ENCODE data around the gene HDAC4.

HDAC4 gene

GRCh38 chr2:239220341-239220740 is 180.5 kb downstream of the HDAC4 start:
- POLR2A ChIA-PET = no interaction called here
- H3K36me3 ChIP-seq (ENCODE audit: control insufficient read depth in 2 of 2, insufficient read depth in 1 of 2, low read length in 2 of 2) = no peaks in the 10 kb centered on the region
- CTCF ChIA-PET = no interaction called here
- no peaks in the 10 kb centered on the region for H3K4me1 ChIP-seq (ENCODE audit: control insufficient read depth, insufficient read depth, low read length)
- no peak overlapping the region for H3K27ac ChIP-seq (ENCODE audit: extremely low read depth, low read depth, low read length)
- H3K9me3 ChIP-seq (ENCODE audit: control insufficient read depth, insufficient read depth, low read depth, low read length) = no peaks in the 10 kb centered on the region
- H3K4me3 ChIP-seq (ENCODE audit: low read depth, low read length) = no peak overlapping the region
- TF ChIP-seq ZNF776 (tag by site-specific recombination; IDR thresholded peaks at IDR 0.05; ENCODE audit: borderline replicate concordance) = no peak
- no peak for TF ChIP-seq ZNF211 (tag by site-specific recombination; IDR thresholded peaks at IDR 0.05; ENCODE audit: low read depth)
- TF ChIP-seq ZBTB10 (tag by site-specific recombination; IDR thresholded peaks at IDR 0.05) = no peak
- no peak for TF ChIP-seq ZNF2 (tag by site-specific recombination; IDR thresholded peaks at IDR 0.05)
- TF ChIP-seq ZNF362 (tag by site-specific recombination; IDR thresholded peaks at IDR 0.05) = no peak
- TF ChIP-seq ZNF175 (tag by site-specific recombination; IDR thresholded peaks at IDR 0.05) = no peak
- TF ChIP-seq ZNF133 (tag by site-specific recombination; IDR thresholded peaks at IDR 0.05) = no peak
- TF ChIP-seq ZFP37 (tag by site-specific recombination; IDR thresholded peaks at IDR 0.05) = no peak
- TF ChIP-seq ELK4 (IDR thresholded peaks at IDR 0.05; ENCODE audit: borderline replicate concordance, low read depth, low read length) = no peak
- no peak for TF ChIP-seq ZNF518A (tag by site-specific recombination; conservative IDR thresholded peaks at IDR 0.05; ENCODE audit: low read depth)
- TF ChIP-seq ZNF639 (tag by site-specific recombination; IDR thresholded peaks at IDR 0.05) = no peak
- no peak for TF ChIP-seq ZSCAN4 (tag by site-specific recombination; IDR thresholded peaks at IDR 0.05)
- TF ChIP-seq HOXD13 (CRISPR knock-in tag; IDR thresholded peaks at IDR 0.05; ENCODE audit: borderline replicate concordance) = no peak
- TF ChIP-seq ZXDB (tag by site-specific recombination; IDR thresholded peaks at IDR 0.05) = no peak
- TF ChIP-seq SALL2 (tag by site-specific recombination; IDR thresholded peaks at IDR 0.05; ENCODE audit: borderline replicate concordance) = no peak
- no peak for TF ChIP-seq PATZ1 (tag by site-specific recombination; IDR thresholded peaks at IDR 0.05)
- no peak for TF ChIP-seq GLI2 (tag by site-specific recombination; IDR thresholded peaks at IDR 0.05; ENCODE audit: borderline replicate concordance, low read depth)
- TF ChIP-seq ZNF416 (tag by site-specific recombination; IDR thresholded peaks at IDR 0.05) = no peak
